Measurements from ENCODE around the gene NTM.

- no peak for TF ChIP-seq POLR2A (IDR thresholded peaks at IDR 0.05; ENCODE audit: borderline replicate concordance, extremely low read depth, insufficient read depth, insufficient read length)
- TF ChIP-seq EGR1 (IDR thresholded peaks at IDR 0.05; ENCODE audit: low read depth) = no peak
- no peak for TF ChIP-seq CTCF (IDR thresholded peaks at IDR 0.05 in 2 of 3, conservative IDR thresholded peaks at IDR 0.05 in 1 of 3; ENCODE audit: borderline replicate concordance in 1 of 3, insufficient read depth in 1 of 3, low read depth in 2 of 3, low read length in 2 of 3)
- no peak for TF ChIP-seq REST (IDR thresholded peaks at IDR 0.05; ENCODE audit: low read depth)
- no peak for TF ChIP-seq EZH2 (IDR thresholded peaks at IDR 0.05)
- no peak for TF ChIP-seq TCF7L2 (IDR thresholded peaks at IDR 0.05; ENCODE audit: borderline replicate concordance, extremely low read depth, insufficient read depth, insufficient read length)
- no peak for TF ChIP-seq POLR2AphosphoS5 (IDR thresholded peaks at IDR 0.05; ENCODE audit: low read depth, low read length)
- no peak for TF ChIP-seq SIN3A (IDR thresholded peaks at IDR 0.05; ENCODE audit: low read depth)
Observed at GRCh38 chr11:131615611-131616010, 245.2 kb downstream of the NTM start.

Data from HCT116 (cell line).